Karpas-422 (cell line): ENCODE results near the gene SLC49A4. TPM values are rescaled to one million over a fixed set of nuclear protein-coding genes. Genes with fewer than 3 reads are reported as not detected.
A peak's percentile ranks its signal among the peaks of the same experiment; 100 is the strongest.

ENCODE experiments used
- DNase-seq: peaks from one replicate; pipeline ENCODE4 v3.0.0-alpha.2; 2015
- H2AFZ ChIP-seq: fragments of 200-600 bp; sonication (generic); 2 replicates; pipeline ENCODE4 v1.6.1; 2014; ENCODE audit warnings: antibody characterized with exemption, low read length, mixed read lengths
- H3K27ac ChIP-seq: fragments of 200-600 bp; sonication (generic); 2 replicates; pipeline ENCODE4 v1.5.1; 2014; ENCODE audit warnings: mild to moderate bottlenecking, low read length, moderate library complexity
- H3K27me3 ChIP-seq: fragments of 200-600 bp; sonication (generic); 2 replicates; pipeline ENCODE4 v1.6.1; 2014; ENCODE audit warnings: low read length, mixed read lengths
- H3K36me3 ChIP-seq: fragments of 200-600 bp; sonication (generic); 2 replicates; pipeline ENCODE4 v1.6.1; 2014; ENCODE audit warnings: low read length, mixed read lengths; ENCODE audit not compliant: insufficient read depth
- H3K4me1 ChIP-seq: fragments of 200-600 bp; sonication (generic); 2 replicates; pipeline ENCODE4 v1.6.1; 2014; ENCODE audit warnings: mild to moderate bottlenecking, low read length, mixed read lengths
- H3K4me2 ChIP-seq: fragments of 200-600 bp; sonication (generic); 2 replicates; pipeline ENCODE4 v1.6.1; 2014; ENCODE audit warnings: low read length, low read depth, mild to moderate bottlenecking; ENCODE audit not compliant: poor library complexity, severe bottlenecking
- H3K4me3 ChIP-seq: fragments of 200-600 bp; sonication (generic); 2 replicates; pipeline ENCODE4 v1.5.1; 2014; ENCODE audit warnings: mild to moderate bottlenecking, antibody characterized with exemption, low read length, mixed read lengths
- H3K79me2 ChIP-seq: fragments of 200-600 bp; sonication (generic); 2 replicates; pipeline ENCODE4 v1.6.1; 2014; ENCODE audit warnings: mild to moderate bottlenecking, low read length, mixed read lengths
- H3K9ac ChIP-seq: fragments of 200-600 bp; sonication (generic); 2 replicates; pipeline ENCODE4 v1.6.0; 2014; ENCODE audit warnings: low read length
- H3K9me2 ChIP-seq: fragments of 200-600 bp; sonication (generic), shearing (Covaris generic); replicated peaks from 2 replicates; pipeline ENCODE4 v1.6.0; 2014; ENCODE audit warnings: mild to moderate bottlenecking, low read length, moderate library complexity; ENCODE audit not compliant: insufficient read depth
- H3K9me3 ChIP-seq: fragments of 300-700, 200-600 bp; sonication (generic); 2 replicates; pipeline ENCODE4 v1.6.1; 2014; ENCODE audit warnings: low read length, mixed read lengths
- H4K20me1 ChIP-seq: fragments of 200-600 bp; sonication (generic); 2 replicates; pipeline ENCODE4 v1.6.1; 2014; ENCODE audit warnings: mild to moderate bottlenecking, antibody characterized with exemption, low read length, low read depth; ENCODE audit not compliant: insufficient read depth
- total RNA-seq: library from RNA; depleted of rRNA; stranded (reverse); fragments of >200 nt; shearing (Covaris generic); gene quantifications from 2 replicates; pipeline ENCODE4 v1.2.3, GENCODE V29; 2014; ENCODE audit warnings: low replicate concordance

SLC49A4 gene
- total RNA-seq, 1 experiment from 2014 or later: 6.4 TPM

GRCh38 chr3:122793568-122794416 is 1.1 kb upstream of the SLC49A4 start, which contains the start of gene HSPBAP1:
Gene HSPBAP1 (minus strand): TSS chr3:122793831. CDS start chr3:122793680, 151 bp downstream.
- H3K9ac ChIP-seq: peak within 1 kb of the TSS; percentile 77
- no peaks in the 10 kb centered on the region for H3K9me2 ChIP-seq
- H3K4me2 ChIP-seq: peak within 1 kb of the TSS; percentile 97
- H2AFZ ChIP-seq: peak within 1 kb of the TSS; percentile 84
- no peaks in the 10 kb centered on the region; the same call in 1 of the 2 replicates for H4K20me1 ChIP-seq
- H3K4me1 ChIP-seq: peaks cover 48% of the 10 kb centered on the region
- peak within 1 kb of the TSS; percentile 72 for H3K27ac ChIP-seq
- peak within 1 kb of the TSS; percentile 71 for H3K4me3 ChIP-seq
- H3K9me3 ChIP-seq: no peaks in the 10 kb centered on the region
- H3K79me2 ChIP-seq: peaks cover 58% of the 10 kb centered on the region
- no peaks in the 10 kb centered on the region for H3K27me3 ChIP-seq
- 0 out of 2 replicates have a peak, but pooled peaks cover 4% of the 10 kb centered on the region for H3K36me3 ChIP-seq
- peak; percentile 98 for DNase-seq

GRCh38 chr3:122794483-122794778 is 438 bp upstream of the SLC49A4 start:
- no peaks in the 10 kb centered on the region for H3K27me3 ChIP-seq
- 0 out of 2 replicates have a peak, but pooled peaks cover 4% of the 10 kb centered on the region for H3K36me3 ChIP-seq
- H3K4me2 ChIP-seq: peak overlapping the region; percentile 97
- peaks cover 47% of the 10 kb centered on the region for H3K4me1 ChIP-seq
- no peaks in the 10 kb centered on the region for H3K9me2 ChIP-seq
- no peaks in the 10 kb centered on the region for H3K9me3 ChIP-seq
- H3K79me2 ChIP-seq: peaks cover 52% of the 10 kb centered on the region
- no peak for DNase-seq
- H4K20me1 ChIP-seq: no peaks in the 10 kb centered on the region; the same call in 1 of the 2 replicates
- H3K27ac ChIP-seq: peak overlapping the region; percentile 72
- H3K9ac ChIP-seq: peak overlapping the region; percentile 77
- peak overlapping the region; percentile 84 for H2AFZ ChIP-seq
- H3K4me3 ChIP-seq: peak overlapping the region; percentile 71

GRCh38 chr3:122795674-122796195 is 866 bp downstream of the SLC49A4 start:
- Histone ChIP-seq H3K4me3 (peak overlapping the region; percentile 71), H3K27me3 (no peaks in the 10 kb centered on the region), H3K4me2 (peak overlapping the region; percentile 97), H3K9me2 (no peaks in the 10 kb centered on the region), H3K9me3 (no peaks in the 10 kb centered on the region), H3K36me3 (0 out of 2 replicates have a peak, but pooled peaks cover 4% of the 10 kb centered on the region), H3K9ac (peak overlapping the region; percentile 77), H3K27ac (no peak overlapping the region), H2AFZ (0 out of 2 replicates have a peak overlapping the region, but pooled peaks have one; percentile 84), H3K4me1 (peaks cover 37% of the 10 kb centered on the region), H4K20me1 (no peaks in the 10 kb centered on the region; the same call in 1 of the 2 replicates), H3K79me2 (peaks cover 39% of the 10 kb centered on the region)
- no peak for DNase-seq

GRCh38 chr3:122797291-122797690 is 2.4 kb downstream of the SLC49A4 start:
- H3K27me3 ChIP-seq: no peaks in the 10 kb centered on the region
- H3K27ac ChIP-seq: no peak overlapping the region
- H3K4me2 ChIP-seq: peak overlapping the region; percentile 97
- H3K4me3 ChIP-seq: no peak overlapping the region
- no peaks in the 10 kb centered on the region for H3K9me2 ChIP-seq
- no peak overlapping the region for H2AFZ ChIP-seq
- no peak for DNase-seq
- no peaks in the 10 kb centered on the region for H3K36me3 ChIP-seq
- no peak overlapping the region for H3K9ac ChIP-seq
- H3K9me3 ChIP-seq: no peaks in the 10 kb centered on the region
- peaks cover 25% of the 10 kb centered on the region for H3K79me2 ChIP-seq
- H4K20me1 ChIP-seq: no peaks in the 10 kb centered on the region; the same call in 1 of the 2 replicates
- H3K4me1 ChIP-seq: peaks cover 29% of the 10 kb centered on the region

- Histone ChIP-seq H3K27me3 (no peaks in the 10 kb centered on the region), H2AFZ (no peak overlapping the region), H3K9me2 (no peaks in the 10 kb centered on the region), H3K4me1 (peaks cover 16% of the 10 kb centered on the region), H3K4me2 (no peak overlapping the region), H3K9me3 (no peaks in the 10 kb centered on the region), H3K79me2 (peaks cover 14% of the 10 kb centered on the region; the same call in 1 of the 2 replicates), H3K4me3 (no peak overlapping the region), H3K9ac (no peak overlapping the region), H4K20me1 (no peaks in the 10 kb centered on the region; the same call in 1 of the 2 replicates), H3K27ac (no peak overlapping the region), H3K36me3 (no peaks in the 10 kb centered on the region)
- no peak for DNase-seq
These were observed 4.5 kb downstream of the SLC49A4 start for GRCh38 chr3:122799322-122799721.

- Histone ChIP-seq H3K79me2 (peaks cover 14% of the 10 kb centered on the region; the same call in 1 of the 2 replicates), H3K4me3 (no peak overlapping the region), H3K4me2 (no peak overlapping the region), H3K4me1 (peaks cover 15% of the 10 kb centered on the region), H3K9ac (no peak overlapping the region), H4K20me1 (no peaks in the 10 kb centered on the region; the same call in 1 of the 2 replicates), H3K27ac (no peak overlapping the region), H3K27me3 (no peaks in the 10 kb centered on the region), H3K36me3 (no peaks in the 10 kb centered on the region), H3K9me2 (no peaks in the 10 kb centered on the region), H2AFZ (no peak overlapping the region), H3K9me3 (no peaks in the 10 kb centered on the region)
- DNase-seq: no peak
These were observed 5.2 kb downstream of the SLC49A4 start for GRCh38 chr3:122800031-122800430.

- H4K20me1 ChIP-seq: no peaks in the 10 kb centered on the region; the same call in 1 of the 2 replicates
- no peaks in the 10 kb centered on the region for H3K36me3 ChIP-seq
- no peak for DNase-seq
- no peak overlapping the region for H2AFZ ChIP-seq
- no peak overlapping the region for H3K9ac ChIP-seq
- no peaks in the 10 kb centered on the region for H3K9me2 ChIP-seq
- H3K9me3 ChIP-seq: no peaks in the 10 kb centered on the region
- H3K4me1 ChIP-seq: peaks cover 10% of the 10 kb centered on the region
- H3K27ac ChIP-seq: no peak overlapping the region
- H3K79me2 ChIP-seq: peaks cover 13% of the 10 kb centered on the region; the same call in 1 of the 2 replicates
- H3K4me3 ChIP-seq: no peak overlapping the region
- H3K27me3 ChIP-seq: no peaks in the 10 kb centered on the region
- no peak overlapping the region for H3K4me2 ChIP-seq
These were observed 5.9 kb downstream of the SLC49A4 start for GRCh38 chr3:122800706-122801237.

- Histone ChIP-seq H3K9me3 (no peaks in the 10 kb centered on the region), H3K79me2 (0 out of 2 replicates have a peak, but pooled peaks cover 3% of the 10 kb centered on the region), H3K4me2 (no peak overlapping the region), H3K9ac (no peak overlapping the region), H4K20me1 (no peaks in the 10 kb centered on the region), H3K4me1 (no peaks in the 10 kb centered on the region), H3K9me2 (no peaks in the 10 kb centered on the region), H3K36me3 (no peaks in the 10 kb centered on the region), H3K27me3 (no peaks in the 10 kb centered on the region), H2AFZ (no peak overlapping the region), H3K4me3 (no peak overlapping the region), H3K27ac (no peak overlapping the region)
- DNase-seq: no peak
These were observed 7.5 kb downstream of the SLC49A4 start for GRCh38 chr3:122802323-122802722.
